Activated CD8-positive, alpha-beta memory T cell treated with anti-CD3 and anti-CD28 coated beads, Interleukin-2, amount 50 U/mL, for 48 hours (primary cell): ENCODE results near the gene RSPO3.
"Not testable (repeated sequence)": the region's sequence is repeated elsewhere in the genome, so short reads cannot be mapped to it uniquely, and the experiment has no call there.

Experiments used
- DNase-seq: peaks from one replicate; pipeline ENCODE4 v3.0.0-alpha.2; 2020

RSPO3 gene

DNA sequence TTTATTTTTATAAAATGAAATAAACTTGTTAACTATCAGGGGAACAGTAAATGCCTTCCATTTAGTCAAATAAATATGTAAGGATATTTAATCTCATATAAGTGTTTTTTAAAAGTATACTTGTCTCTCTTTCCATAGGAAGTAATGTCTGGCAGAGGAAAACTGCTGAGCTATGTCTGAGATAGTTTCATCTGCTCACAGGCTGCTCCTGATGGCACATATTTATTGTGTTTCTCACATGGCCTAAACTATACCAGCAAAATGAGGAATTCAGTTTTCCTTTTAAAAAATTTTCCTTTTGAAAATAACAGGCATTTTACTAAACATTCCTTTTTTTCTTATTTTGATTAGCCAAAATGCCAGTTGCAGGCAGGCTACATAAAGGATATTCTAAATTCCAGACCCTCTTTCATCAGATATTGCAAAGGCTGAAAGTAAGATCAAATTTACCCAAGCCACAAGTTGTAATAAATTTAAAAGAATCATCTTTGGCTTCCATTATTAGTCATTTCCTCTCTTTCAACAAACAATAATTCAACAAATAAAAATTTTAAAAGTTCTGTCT, 88.1 kb downstream of the RSPO3 start:
- no peak for DNase-seq

DNA sequence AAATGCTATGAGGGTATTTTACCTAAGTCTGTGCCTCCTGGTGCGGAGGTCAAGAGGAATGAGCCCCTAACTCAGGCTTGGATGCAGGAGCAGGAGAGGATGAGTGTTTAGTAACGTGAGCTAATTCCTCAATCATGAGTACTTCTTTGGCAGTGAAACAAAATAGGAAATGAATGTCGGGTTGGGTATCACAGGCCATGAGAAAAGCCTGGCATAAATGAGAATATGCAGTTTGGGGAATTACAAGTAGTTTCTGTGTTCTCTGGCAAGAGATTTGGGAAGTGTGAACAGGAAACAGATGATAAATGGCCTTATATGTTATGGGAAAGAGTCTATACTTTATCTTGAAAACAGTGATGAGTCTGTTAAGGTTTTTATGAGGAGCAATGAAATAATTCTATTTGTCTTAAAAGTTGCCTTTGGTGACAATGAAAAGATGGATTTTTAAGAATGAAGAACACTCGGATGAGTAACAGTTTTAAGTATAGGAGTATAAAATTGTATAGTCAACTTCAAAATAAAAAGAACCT, 89.2 kb downstream of the RSPO3 start:
- no peak for DNase-seq

DNA sequence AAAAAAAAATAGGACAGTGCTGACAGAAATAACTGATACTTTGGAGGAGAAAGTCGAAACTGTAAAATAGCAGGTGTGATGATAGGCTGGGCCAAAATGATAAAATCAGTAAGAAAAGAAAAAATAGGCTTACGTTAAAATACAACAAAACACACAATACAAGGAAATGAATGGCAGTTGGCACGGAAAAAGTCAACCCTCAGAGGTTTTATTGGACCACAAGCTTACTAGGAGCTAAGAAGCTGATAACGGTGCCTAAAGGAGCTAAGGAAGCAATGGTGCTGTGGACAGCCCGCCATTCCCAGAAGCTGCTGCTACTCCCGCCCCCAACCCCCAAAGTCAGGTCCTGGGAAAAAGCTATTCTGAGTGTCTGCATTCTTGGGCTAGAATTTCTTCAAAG, 92.3 kb downstream of the RSPO3 start:
- DNase-seq, result no peak

DNA sequence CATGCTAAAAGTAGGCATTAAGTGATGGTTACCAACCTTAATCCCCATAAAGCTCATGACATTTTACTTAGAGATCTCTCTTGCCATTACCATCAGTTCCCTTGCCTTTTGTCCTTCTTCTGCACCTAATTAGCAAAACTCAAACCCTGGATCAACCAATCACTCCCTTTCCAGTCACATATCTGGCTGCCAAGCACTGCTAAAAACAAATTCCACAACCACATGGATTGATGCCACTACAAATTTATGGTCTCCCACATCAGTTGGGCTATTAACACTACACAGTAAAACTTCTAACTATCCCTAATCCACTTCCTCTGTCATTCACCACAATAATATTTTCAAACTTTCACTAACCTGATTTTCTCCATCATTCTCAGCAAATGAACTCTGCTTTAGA, 93.9 kb downstream of the RSPO3 start:
- DNase-seq, result no peak

DNA sequence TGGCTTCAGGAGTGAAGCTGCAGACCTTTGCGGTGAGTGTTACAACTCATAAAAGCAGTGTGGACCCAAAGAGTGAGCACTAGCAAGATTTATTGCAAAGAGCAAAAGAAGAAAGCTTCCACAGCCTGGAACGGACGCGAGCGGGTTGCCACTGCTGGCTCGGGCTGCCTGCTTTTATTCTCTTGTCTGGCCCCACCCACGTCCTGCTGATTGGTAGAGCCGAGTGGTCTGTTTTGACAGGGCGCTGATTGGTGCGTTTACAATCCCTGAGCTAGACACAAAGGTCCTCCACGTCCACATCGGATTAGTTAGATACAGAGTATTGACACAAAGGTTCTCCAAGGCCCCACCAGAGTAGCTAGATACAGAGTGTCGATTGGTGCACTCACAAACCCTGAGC, 95.6 kb downstream of the RSPO3 start:
- not testable (repeated sequence) for DNase-seq

DNA sequence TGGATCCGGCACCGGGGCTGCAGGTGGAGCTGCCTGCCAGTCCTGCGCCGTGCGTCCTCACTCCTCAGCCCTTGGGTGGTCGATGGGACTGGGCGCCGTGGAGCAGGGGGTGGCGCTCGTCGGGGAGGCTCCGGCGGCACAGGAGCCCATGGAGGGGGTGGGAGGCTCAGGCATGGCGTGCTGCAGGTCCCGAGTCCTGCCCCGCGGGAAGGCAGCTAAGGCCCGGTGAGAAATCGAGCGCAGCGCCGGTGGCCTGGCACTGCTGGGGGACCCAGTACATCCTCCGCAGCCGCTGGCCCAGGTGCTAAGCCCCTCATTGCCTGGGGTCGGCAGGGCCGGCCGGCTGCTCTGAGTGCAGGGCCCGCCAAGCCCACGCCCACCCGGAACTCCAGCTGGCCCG, 96.1 kb downstream of the RSPO3 start:
- not testable (repeated sequence) for DNase-seq

DNA sequence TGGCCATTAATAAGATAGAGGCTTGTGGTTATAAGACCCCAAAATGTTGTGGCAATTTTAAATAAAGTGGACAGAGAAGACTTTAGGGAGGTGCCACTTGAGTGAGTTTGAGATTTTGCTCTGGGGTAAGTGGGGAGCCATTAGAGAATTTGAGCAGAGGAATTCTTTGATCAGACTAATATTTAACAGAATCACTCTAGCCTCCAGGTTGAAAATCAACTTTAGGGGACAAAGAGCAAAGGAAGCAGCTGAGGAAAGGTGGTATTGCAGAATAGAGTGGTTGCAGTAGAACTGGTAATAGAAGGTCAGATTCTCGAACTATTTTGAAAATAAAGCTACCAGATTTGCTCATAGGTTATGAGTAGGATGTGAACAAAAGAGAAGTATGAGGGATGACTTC, 97.5 kb downstream of the RSPO3 start:
- DNase-seq, result no peak

DNA sequence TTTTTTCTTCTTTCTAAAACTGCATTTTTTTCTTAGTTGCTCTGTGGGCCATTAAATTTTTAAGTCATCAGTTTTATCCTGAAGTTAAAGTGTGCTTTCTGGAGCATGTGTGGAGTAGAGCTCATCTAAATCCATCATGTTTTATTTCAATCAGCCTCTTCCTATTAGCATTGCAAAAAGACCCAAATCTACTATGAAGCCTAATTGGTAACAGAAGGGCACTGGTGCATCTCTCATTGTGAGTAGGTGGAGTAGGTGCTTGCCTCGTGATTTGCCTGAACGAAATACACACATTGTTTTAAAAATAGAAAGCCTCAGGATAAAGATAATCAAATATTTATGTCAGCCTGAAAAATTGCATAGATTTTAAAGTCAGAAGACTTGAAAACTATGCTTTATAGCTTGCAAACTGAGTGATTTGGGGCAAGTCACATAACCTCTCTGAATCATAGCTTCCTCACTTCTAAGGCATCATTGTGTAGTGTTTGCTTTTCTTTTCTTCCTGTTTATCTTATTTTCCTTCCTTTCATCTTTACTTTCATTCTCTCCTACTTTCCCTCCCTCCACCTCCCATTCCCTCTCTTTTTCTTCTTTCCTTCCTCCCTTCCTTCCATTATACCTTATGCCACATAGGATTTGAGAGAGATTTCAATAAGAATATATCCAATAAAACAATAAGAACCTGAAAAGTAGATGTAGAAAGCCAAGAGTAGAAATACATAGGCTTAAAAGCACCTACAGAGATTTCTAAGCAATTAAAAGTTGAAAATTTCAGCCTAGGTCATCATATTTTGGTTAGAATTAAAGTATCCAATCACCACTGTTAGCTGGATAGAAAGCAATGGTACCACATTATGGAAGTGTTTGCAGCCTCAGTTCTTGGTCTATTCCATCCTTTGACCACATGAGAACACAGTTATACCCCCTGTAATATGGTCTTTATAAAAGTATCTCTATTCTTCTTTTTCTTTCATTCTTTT, 98.6 kb downstream of the RSPO3 start:
- no peak for DNase-seq

DNA sequence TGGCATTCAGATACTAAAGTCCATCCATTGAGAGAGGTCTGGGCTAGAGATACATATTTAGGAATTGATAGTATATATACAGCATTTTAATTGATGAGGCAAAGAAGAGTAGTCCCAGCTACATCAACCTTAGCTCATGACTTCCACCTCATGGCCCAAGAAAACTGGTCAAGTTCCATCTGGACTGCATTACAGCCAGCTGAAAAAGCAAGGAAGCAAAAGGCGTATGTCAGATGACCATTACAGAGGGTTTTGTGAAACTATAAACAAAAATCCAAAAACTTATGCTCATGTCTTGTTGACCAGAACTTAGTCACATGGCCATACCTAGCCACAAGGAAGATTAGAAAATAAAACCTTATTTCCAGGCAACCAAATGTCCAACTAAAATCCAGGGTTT, 101.4 kb downstream of the RSPO3 start:
- no peak for DNase-seq

DNA sequence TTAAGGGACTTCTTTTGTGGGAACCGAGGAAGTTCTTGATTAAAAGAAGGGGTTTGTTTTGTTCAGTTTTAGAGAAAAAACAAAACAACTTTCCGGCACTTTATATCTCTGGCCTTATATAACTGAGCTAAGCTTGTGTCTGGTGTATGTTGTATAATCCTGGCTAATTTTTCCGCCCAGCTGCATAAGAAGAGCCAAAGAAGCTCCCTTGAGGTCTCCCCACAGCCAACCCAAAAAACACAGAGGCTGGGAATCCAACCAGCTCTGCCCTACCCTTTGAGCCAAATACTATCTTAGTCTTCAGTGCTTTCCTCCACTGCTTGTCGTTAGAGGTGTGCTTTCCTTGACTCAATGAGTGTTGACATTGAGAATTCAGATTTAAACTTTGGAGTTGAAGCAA, 102.7 kb downstream of the RSPO3 start:
- no peak for DNase-seq

DNA sequence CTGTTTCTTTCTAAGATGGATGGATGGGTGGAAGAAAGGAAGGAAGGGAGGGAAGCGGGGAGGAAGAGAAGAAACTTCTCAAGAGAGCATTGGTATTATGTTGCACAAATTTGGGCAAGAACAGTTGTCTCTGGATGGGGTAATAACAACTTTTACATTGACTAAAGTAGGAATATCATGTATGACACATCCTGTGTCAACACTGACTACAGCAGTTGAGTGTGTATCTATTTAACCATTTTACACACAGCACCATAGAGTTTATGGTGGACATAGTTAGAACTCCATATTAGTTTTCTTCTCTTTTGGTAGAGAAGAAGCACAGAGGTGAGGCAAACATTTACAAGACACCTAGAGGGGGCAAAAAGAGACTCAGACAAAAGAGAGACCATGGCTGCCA, 103.9 kb downstream of the RSPO3 start:
- no peak for DNase-seq

DNA sequence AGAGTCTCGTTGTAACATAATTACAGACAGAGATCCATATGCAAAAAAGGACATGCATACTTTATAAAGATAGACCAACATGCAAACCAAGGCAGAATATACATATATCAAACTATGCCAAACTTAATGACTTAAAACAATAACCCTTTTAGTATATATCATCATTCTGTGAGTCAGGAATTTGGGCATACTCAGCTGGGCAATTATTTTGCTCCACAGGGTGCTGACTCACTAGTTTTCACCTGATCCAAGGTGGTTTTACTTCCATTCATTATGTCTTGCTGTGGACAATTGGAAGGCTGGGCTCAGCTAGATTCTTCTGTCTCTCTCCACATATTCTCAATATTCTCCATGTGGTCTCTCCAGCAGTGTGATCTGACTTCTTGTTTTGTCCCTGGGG, 107.0 kb downstream of the RSPO3 start:
- no peak for DNase-seq

DNA sequence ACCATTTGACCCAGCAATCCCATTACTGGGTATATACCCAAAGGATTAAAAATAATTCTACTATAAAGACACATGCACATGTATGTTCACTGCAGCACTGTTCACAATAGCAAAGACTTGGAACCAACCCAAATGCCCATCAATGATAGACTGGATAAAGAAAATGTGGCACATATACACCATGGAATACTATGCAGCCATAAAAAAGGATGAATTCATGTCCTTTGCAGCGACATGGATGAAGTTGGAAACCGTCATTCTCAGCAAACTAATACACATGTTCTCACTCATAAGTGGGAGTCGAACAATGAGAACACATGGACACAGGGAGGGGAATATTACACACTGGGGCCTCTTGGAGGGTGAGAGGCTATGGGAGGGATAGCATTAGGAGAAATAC, 115.3 kb downstream of the RSPO3 start:
- not testable (repeated sequence) for DNase-seq

DNA sequence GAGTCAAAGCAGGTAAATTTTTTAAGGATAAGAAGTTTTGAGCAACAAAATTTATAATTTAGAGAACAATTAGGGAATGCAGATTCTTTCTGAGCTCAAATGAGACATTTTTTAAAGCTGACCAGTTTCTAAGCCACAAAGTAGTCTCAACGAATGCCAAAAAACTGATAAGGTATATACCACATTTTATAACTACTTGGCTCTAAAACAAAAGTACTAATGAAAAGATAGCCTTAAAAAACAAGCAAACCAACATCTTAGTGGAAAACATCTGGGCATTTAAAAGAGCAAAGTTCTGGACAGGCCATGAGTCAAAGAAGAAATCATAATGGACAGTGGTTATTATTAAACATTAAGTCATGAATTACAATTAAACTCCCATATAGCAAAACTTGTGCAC, 125.0 kb downstream of the RSPO3 start:
- DNase-seq, result no peak
